Stimulated activated CD4-positive, alpha-beta T cell treated with anti-CD3 and anti-CD28 coated beads, Interleukin-15, amount 100 ng/mL, for 24 hours (primary cell): ENCODE measurements around the gene CLEC14A.

Source experiments
- DNase-seq: peaks from one replicate; pipeline ENCODE4 v3.0.0-alpha.2; 2020

Gene CLEC14A

DNA sequence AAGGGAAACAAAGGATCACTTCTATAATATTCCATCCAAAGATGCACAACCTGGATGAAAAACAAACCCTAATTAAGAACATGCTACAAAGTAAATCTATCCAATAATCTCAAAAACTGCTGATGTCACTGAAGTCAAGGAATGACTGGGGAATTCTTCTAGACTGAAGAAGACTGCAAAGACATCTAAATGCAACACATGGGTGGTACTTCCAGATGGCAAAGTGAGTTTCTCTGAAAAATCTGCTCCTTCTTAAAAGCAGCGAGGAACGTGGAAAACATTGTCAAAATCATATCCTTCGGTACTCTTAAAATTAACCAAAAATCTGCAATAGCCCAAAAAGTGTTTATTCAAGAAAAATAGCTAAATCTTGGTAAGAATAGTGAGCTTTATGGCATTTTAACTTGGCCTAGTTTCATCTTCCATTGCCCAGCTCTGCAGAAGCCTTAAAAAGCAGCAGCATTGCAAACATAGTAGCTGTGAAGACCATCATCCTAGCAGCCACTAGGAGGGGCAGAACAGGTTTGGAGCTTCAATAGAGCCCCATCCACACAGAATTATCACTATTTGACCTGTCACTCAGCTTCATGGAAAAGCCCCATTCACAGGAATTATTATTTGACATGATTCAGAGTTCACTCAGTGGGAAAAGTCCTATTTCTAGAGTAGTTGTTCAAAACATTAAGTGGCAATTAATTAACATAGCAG lies 7.4 kb downstream of the CLEC14A start:
- DNase-seq = no peak

DNA sequence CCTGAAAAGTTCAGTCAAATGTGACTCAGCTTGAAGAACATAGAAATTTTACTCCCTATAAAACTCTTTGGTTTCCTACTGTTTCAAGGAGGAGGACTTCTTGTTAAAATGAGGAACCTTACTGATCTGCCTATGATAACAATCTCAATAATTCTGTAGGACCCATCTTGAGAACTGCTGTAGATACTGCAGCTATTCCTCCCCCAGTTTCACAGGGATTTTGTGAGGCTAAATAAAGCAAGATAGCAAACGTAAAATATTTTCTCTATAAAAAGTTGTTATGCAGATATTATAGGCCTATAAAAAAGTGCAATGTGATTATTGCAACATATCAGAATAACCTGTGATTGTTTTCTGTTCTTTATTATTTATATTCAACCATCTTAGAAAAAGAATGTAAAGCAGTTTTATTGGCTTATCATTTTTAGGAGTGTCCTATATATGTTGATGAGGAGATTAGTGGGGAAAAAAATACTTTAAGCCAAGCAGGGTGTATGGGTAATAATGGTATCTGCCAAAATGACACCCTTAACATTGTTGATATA lies 12.1 kb downstream of the CLEC14A start:
- no peak for DNase-seq

DNA sequence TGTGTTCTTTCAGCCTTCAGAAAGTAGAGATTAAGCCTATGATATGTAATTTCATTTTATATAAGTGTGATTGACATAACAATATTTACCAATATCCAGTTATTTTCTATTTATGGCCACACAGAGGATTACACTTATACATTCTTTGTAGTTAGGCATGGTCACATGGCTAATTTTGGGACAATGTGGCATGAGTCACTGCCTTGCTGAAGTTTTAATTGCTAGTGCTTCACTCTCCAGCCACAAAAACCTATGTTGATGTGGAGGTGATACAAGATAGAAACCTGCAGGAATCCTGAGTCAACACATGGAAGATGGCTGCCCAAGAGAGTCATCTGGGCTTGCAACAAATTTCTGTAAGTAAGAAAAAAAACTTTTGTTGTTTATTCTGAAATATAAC lies 17.0 kb downstream of the CLEC14A start:
- no peak for DNase-seq

DNA sequence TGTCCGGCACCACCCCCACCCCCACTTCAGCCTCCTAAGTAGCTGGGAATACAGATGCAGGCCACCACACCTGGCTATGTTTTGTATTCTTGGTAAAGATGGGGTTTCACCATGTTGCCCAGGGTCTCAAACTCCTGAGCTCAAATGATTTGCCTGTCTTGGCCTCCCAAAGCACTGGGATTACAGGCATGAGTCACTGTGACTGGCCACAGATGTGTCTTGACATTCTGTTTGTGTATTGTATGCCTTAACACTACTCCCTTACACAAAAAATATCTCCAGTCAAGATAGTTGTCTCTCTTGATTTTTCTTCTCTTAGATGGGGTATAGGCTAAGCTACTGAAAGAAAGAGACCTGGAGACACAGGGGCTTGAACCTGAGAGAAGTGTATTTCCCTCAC lies 17.6 kb downstream of the CLEC14A start:
- DNase-seq = no peak

DNA sequence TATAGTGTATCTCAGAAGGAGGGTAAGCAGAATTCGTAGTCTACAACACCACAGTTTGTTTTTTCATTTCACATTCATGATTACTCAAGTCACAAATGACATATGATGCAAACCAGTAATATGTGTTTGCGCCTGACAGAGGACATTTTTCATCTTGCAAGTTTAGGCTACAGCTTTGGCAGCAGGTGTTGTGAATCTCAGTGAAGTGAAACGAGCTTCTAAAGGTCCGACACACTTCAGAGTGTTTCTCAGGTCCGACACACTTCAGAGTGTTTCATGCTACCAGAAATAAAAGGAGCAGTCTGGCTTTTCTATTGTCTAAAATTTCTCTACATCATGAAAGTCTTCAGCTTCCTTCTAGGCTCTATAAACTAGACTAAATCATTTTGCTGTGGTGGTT lies 22.7 kb downstream of the CLEC14A start:
- DNase-seq = no peak

DNA sequence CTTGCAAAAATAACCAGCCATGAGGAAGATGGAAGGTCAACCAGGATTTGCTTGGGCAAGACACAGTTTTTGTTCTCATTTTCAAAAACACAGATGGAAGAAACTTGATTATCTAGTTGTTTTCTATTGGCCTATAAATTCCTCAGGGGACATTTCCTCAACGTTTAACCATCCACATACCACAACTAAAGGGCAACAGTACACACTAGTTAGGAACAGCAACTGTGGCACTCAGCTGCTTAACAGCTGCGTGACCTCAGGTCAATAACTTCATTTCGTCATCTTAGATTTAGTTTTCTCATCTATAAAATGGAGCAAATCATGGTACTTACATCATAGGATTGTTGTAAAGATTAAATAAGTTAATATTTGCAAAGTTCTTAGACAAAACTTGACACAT lies 29.5 kb downstream of the CLEC14A start:
- DNase-seq = no peak

DNA sequence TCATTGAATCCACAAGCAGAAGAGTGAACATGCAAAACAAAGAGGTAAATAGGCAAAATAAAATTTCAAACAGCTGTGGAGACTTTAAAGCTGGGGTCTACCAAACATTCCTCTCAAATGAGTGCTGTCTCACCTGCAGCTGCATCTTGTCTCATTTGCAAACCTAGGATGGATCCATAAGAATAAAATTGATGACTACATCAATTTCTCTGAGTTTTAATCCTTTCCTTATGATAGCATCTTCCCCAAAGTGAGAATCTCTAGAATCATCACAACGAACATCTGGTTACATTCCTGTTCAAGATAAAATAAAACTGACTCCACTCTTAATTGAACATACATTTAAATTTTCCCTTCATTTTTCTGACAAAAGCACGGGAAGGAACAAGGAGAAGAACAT lies 29.9 kb downstream of the CLEC14A start:
- DNase-seq = no peak

DNA sequence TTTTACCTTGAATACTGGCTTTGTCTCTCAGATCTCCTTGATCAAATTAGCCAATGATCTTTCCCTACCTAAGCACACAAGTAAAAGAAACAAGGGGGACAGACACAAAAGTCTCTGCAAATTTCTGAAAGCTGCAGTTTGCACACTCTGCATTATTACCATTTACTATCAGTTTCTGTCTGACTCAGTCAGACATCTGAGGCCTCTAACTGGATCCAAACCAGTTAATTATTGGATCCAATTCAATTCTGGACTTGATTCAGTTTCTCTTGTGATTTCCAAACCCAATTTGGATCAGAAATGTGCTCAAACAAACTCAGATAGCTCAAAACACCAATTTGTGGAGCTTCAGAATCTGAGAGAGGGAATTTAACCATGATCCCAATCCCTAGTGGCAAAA lies 31.6 kb downstream of the CLEC14A start:
- DNase-seq = no peak

DNA sequence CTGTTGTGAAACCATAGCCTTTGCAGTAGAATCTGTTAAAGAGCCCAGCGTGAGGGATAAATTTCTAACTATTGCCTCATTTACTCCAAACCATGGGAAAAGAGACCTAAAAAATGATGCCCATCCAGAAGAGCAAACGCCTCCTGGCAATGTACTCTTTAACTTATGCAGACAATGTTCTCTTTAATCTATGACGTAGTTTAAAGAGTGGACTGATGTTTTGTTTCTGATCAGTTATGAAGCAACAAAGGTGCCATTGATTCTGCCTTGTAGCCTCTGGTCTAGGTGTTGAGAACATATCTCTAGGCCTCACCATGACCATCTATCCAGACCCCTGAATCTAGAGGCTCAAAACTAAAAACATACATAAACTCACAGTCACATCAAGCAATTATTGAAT lies 34.8 kb downstream of the CLEC14A start:
- no peak for DNase-seq

DNA sequence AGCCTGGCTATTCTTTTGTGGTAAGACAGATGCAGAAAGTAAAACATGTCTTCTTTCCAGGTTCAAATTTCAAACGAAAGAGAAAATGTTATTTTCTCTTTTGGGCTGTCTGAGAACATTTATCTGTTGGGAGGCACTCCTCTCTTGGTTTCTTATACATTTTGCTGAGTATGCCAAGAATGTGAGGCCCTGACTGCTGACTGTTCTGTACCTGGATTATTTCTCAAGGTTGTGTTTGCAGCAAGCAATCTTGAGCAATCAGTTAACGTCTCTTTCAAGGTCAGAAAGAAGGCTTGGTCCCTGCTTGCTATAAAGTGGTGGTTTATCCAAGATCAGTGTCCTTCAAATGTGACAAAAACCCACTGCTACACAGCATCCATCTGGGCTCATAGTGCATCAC lies 38.3 kb downstream of the CLEC14A start:
- DNase-seq = no peak

DNA sequence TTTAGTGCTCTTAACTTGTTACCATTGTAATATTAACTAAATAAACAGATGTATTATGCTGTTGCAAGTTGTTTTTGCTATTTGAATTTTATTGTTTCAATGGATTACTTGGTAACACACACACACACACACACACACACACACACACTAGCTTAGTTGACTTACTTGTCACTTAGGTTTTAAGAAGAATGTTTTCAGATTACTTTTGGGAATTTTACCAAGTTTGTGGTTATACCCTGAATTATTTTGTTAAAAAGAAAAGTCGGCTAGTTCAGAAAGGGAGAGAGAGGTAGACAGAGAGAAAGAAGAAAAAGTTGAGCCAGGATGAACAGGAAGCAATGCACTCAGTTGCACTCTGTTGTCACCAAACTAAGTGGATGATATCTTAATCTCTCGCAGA lies 42.9 kb downstream of the CLEC14A start:
- DNase-seq = no peak

DNA sequence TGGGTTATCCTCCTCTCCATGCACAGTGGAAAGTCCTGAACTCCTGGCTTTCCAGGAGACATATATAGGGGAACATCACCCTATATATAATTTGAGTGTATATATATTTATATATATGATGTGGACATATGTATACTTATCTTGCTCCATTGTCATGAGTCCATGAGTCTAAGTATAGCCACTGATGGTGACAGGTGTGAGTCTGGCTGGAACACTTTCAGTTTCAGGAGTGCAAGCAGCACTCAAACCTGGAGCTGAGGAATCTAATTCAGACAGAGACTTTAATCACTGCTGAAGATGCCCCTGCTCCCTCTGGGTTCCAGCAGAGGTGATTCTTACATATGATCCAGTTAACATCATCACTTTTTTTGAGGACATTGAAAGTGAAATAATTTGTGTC lies 43.8 kb downstream of the CLEC14A start:
- DNase-seq = no peak

DNA sequence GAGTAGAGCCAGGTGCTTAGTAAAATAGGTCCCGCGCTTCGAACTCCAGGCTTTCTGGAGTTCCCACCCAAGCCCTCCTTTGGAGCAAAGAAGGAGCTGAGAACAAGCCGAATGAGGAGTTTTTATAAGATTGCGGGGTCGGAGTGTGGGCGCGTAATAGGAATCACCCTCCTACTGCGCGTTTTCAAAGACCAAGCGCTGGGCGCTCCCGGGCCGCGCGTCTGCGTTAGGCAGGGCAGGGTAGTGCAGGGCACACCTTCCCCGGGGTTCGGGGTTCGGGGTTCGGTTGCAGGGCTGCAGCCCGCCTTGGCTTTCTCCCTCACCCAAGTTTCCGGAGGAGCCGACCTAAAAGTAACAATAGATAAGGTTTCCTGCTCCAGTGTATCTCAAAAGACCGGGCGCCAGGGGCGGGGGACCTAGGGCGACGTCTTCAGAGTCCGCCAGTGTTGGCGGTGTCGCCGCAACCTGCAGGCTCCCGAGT lies 44.6 kb downstream of the CLEC14A start:
- no peak for DNase-seq

DNA sequence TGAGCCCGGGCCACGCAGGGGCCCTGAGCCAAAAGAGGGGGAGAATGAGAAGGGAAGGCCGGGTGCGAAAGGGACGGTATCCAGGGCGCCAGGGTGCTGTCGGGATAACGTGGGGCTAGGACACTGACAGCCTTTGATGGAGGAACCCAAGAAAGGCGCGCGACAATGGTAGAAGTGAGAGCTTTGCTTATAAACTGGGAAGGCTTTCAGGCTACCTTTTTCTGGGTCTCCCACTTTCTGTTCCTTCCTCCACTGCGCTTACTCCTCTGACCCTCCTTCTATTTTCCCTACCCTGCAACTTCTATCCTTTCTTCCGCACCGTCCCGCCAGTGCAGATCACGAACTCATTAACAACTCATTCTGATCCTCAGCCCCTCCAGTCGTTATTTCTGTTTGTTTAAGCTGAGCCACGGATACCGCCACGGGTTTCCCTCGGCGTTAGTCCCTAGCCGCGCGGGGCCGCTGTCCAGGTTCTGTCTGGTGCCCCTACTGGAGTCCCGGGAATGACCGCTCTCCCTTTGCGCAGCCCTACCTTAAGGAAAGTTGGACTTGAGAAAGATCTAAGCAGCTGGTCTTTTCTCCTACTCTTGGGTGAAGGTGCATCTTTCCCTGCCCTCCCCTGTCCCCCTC lies 45.2 kb downstream of the CLEC14A start:
- DNase-seq = no peak

DNA sequence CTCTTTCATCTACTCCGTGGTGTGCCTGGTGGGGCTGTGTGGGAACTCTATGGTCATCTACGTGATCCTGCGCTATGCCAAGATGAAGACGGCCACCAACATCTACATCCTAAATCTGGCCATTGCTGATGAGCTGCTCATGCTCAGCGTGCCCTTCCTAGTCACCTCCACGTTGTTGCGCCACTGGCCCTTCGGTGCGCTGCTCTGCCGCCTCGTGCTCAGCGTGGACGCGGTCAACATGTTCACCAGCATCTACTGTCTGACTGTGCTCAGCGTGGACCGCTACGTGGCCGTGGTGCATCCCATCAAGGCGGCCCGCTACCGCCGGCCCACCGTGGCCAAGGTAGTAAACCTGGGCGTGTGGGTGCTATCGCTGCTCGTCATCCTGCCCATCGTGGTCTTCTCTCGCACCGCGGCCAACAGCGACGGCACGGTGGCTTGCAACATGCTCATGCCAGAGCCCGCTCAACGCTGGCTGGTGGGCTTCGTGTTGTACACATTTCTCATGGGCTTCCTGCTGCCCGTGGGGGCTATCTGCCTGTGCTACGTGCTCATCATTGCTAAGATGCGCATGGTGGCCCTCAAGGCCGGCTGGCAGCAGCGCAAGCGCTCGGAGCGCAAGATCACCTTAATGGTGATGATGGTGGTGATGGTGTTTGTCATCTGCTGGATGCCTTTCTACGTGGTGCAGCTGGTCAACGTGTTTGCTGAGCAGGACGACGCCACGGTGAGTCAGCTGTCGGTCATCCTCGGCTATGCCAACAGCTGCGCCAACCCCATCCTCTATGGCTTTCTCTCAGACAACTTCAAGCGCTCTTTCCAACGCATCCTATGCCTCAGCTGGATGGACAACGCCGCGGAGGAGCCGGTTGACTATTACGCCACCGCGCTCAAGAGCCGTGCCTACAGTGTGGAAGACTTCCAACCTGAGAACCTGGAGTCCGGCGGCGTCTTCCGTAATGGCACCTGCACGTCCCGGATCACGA lies 46.0 kb downstream of the CLEC14A start:
- DNase-seq = no peak

DNA sequence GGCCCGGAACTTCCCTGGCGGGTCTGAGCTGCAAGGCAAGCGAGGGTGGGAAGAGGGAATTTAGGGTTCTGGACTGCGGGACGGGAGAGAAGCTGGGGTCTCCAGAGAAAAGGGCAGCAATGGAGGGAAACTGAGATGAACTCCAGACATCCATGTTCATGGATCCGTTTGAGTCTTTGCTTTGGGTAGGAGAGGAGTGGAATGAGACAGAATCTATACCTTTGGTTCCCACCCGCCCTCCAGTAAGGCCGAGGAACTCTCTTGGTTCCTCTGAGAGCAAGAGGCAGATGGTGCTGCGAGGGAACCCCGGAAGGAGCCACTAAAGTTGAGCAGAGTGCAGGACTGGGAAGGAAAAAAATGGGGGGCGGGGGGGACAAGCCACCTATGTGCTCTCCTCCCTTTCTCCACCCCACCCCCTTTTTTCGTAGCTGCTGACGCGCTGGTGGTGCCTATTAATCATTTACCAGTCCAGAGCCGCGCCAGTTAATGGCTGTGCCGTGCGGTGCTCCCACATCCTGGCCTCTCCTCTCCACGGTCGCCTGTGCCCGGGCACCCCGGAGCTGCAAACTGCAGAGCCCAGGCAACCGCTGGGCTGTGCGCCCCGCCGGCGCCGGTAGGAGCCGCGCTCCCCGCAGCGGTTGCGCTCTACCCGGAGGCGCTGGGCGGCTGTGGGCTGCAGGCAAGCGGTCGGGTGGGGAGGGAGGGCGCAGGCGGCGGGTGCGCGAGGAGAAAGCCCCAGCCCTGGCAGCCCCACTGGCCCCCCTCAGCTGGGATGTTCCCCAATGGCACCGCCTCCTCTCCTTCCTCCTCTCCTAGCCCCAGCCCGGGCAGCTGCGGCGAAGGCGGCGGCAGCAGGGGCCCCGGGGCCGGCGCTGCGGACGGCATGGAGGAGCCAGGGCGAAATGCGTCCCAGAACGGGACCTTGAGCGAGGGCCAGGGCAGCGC lies 47.0 kb downstream of the CLEC14A start:
- DNase-seq = peak; percentile 32

DNA sequence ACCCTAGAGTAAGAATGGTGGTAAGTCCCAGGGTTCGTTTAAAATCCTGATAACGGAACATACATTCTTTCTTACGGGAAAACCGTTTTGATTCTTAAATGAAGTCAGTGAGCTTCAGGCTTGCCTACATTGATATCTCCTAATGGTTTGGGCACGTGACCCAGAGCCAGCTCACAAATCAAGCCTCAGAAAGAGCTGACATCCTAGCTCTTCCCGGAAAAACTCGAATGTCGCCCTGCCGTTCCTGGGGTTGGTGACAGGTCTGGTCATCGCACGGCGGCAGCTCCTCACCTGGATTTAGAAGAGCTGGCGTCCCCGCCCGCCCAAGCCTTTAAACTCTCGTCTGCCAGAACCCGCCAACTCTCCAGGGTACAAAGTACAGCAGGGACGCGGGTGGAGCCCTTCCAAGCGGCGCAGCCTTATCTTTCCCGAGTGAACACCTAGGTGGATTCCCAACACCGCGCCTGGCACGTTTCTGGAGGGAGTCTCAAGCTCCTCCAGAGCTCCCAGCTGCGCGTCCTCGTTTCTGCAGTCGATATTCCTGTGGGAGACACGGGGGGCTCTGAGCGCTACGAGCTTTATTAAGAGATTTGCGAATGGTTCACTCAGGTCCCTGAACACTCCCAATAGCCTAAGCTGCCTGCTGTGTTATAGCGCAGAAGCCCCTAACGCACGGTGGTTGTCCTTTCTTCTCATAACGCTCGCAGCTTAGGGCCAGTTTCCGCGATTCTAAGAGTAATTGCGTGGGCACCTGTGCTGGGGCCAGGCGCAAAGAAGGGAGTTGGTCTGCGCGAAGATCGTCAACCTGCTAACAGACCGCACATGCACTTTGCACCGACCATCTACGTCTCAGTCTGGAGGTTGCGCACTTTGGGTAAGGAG lies 47.9 kb downstream of the CLEC14A start, which contains the start of gene SSTR1:
SSTR1 (plus strand) TSS at position 169 of the 882 bp plus-strand sequence. CDS start 1,486 bp downstream, outside the sequence.
- DNase-seq = no peak

DNA sequence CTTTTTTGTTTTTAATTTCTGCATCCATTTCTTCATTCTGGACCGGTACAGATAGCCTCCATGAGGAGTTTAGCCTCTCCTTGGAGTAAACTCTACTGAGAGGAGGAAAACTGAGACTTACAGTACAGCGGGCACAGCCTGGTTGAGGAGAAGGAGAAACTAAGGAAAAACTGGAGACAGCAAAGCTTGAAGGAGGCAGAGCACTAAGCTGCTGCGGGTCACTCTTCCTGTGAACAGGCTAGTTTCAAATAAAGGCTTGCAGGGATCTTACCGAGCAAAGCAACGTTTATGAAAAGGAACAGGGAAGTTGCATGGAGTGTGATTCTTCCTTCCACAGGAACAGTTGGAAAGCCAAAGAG lies 48.5 kb downstream of the CLEC14A start:
- no peak for DNase-seq

DNA sequence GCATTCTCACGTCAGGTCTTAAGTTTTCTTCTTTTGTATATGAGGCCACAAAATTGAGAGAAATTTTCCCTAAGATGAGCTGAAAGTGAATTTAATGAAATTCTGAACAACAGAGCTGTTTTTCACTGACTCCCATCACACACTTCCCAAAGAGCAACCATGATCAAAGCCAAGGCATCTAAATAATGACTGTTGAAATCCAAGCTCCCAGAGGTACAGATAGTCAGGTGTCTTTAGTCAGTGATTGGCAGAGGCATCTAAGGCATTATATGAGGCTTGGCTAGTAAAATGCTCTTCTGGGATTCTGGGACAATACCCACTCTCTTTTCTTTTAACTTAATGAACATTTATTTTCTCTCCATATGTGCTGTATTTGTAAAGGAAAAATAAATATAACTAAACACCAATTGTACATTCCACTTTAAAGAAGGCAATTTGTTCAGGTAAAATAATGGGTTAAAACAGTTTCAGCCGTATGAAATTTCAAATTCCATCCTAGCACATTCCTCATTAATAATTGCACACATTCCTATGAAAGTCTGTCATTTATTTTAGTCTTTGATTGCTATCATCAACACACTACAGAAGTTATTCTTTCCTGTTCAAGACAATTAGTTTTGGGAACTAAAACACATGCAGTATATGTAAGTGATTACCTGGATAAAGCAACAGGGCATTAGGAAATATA lies 49.1 kb downstream of the CLEC14A start:
- no peak for DNase-seq

DNA sequence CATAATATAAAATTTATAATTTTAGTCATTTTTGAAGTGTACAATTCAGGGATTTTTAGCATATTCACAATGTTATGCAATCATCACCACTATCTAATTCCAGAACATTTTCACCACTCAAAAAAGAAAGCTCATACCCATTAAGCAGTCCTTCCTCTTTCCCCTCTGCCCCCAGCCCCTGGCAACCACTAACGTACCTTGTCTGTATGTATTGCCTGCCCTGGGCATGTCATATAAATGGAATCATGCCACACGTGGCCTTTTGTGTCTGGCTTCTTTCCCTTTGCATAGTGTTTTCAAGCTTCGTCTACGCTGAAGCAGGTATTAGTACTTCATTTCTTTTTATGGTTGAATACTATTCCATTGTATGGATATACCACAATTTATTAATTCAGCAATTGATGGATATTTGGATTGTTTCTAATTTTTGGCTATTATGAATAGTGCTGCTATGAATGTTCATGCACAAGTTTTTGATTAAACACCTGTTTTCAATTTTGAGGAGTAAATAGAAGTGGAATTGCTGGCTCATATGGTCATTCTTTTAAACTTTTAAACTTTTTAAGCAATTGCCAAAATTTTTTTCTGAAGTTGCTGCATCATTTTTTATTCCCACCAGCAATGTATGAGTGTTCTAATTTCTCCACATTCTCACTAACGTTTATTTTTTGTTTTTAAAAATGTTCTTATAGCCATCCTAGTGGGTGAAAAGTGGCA lies 49.8 kb downstream of the CLEC14A start:
- no peak for DNase-seq
